Retina (tissue), 1 donor: ENCODE data around the gene SLC25A53.
"Not testable (repeated sequence)": the region's sequence is repeated elsewhere in the genome, so short reads cannot be mapped to it uniquely, and the experiment has no call there.

Source experiments
- DNase-seq: peaks from one replicate; pipeline ENCODE4 v3.0.0-alpha.2; 2016

The SLC25A53 gene

GRCh38 chrX:104054956-104055355 is 101.9 kb downstream of the SLC25A53 start:
- not testable (repeated sequence) for DNase-seq
